ENCODE results near the gene PRM1.

PRM1 gene

DNA sequence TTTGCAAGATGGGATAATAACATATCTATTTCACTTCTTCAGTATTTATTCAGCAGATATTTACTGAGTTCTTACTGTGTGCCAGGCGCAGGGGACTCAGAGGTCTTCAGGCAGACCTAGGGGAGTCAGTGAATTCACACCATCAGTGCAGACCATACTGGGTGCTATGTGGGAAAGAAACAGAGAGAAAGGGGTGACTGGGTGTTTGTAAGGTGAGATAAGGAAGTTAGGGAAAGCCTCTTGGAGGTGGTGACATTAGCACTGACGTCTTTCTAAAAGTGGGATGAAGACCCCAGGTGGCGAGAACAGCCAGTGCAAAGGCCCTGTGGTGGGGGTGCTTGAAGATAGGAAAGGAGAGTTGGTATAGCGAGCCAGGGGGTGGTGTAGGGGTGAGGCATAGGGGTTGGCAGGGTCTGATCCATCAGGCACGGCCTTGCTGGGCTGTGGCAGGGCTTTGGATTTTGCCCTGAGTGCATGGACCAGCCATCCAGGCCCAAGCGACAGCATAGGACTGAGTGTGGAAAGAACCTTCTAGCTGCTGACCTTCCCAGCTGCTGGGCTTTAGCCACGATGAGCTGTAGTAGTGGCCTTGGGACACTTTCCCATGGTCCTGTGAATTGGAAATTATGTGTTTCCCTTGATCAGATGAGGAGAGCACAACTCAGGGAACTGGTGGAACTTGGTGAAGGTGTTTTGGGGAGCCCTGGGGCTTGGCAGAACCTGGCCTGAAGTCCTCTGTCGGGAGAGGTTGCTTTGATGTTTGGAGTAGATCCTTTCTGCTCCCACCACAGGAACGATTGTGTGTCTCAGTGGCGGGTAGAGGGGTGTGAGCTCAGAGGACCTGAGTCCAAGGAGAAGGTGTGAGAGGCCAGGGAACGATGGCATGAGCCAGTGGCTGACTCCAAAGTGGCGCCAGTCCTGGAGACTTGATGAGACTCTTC, 21.2 kb downstream of the PRM1 start:
- peaks cover under 1% of the 10 kb centered on the region; the same call in 1 of the 2 replicates for H3K36me3 ChIP-seq (ENCODE audit: insufficient read depth, low read length)
- no peaks in the 10 kb centered on the region for H3K9me3 ChIP-seq (ENCODE audit: control insufficient read depth, insufficient read depth, low read length)
- H3K9ac ChIP-seq (ENCODE audit: low read depth, low read length) = no peak overlapping the region
- peaks cover 14% of the 10 kb centered on the region for H3K4me1 ChIP-seq (ENCODE audit: insufficient read depth, low read length)

DNA sequence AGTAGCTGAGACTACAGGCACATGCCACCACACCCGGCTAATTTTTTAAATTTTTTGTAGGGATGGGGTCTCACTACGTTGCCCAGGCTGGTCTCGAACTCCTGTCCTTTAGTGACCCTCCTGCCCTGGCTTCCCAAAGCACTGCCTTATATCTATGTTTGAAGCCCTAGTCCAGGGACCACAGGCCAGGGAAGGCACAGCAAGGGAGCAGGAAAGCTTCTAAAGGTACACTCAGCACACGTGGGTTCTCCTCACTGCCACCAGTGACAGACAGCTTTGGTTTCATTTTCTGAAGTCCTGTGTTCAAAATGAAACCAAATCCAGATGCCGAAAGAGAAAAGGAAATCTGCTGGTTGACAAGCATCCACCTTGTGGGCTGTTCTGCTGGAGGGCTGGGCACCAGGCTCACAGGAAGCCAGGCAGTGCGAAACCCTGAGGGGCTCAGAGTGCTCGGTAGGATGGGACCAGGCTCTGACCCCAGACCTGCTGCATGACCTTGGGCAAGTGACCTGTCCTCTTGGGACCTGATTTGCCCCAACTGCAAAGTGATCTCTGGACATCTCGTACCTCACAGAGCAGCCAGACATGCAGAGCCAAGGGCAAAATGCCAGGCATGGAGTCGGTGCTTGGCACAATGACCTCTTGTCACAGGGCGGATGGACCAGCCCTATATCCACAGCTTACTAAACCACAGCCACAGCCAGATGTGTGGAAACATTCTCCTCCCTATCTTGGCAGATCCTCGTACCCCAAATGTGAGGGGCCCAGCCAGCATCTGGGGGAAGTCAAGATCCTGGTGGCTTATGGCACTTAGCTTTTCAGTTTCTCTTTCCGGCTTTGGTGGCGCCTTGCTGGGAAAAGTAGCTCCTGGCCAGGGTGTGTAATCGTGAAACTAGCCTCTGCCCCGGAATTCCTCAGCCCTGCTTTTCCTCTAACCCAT, 22.3 kb downstream of the PRM1 start:
- peaks cover 17% of the 10 kb centered on the region for H3K4me1 ChIP-seq (ENCODE audit: insufficient read depth, low read length)
- no peaks in the 10 kb centered on the region for H3K9me3 ChIP-seq (ENCODE audit: control insufficient read depth, insufficient read depth, low read length)
- H3K36me3 ChIP-seq (ENCODE audit: insufficient read depth, low read length) = peaks cover 8% of the 10 kb centered on the region
- H3K9ac ChIP-seq (ENCODE audit: low read depth, low read length) = no peak overlapping the region

DNA sequence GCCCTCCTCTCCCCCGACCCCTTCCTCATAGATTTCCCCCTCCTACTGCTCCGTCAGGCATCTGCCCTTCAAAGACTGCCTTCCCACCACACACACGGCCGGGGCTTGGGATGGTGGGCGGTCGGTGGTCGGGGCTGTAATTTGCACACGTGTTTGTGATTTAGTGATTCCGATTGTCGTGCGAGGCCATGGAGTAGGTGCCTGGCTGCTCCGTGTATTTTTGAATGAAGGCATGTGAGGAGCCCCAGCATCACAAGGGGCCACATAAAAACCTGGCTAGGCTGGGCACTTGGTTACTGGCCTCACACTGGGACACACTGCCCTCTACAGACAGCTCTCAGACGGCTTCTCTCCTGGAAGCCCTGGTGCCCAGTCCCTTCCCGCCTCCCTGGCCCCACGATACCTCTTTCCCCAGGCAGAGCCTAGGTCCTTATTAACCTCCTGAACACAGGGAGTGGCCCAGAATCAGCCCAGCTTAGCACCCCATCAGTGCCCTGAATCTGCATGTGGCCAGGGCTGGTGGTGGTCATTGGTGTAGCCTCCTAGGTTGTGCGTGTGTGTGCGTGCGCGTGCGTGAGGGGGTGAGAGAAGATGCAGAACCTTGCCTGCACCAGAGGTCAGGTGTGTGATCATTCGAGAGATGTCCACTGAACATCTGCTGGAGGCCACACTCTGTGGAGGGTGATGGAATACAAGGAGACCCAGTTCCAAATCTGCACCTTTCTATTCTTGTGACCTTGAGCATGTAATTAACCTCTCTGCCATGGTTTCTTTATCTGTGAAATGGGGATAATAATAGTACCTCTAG, 23.8 kb downstream of the PRM1 start:
- peak overlapping the region; percentile 79 for H3K9ac ChIP-seq (ENCODE audit: low read depth, low read length)
- peaks cover 11% of the 10 kb centered on the region for H3K36me3 ChIP-seq (ENCODE audit: insufficient read depth, low read length)
- H3K4me1 ChIP-seq (ENCODE audit: insufficient read depth, low read length) = peaks cover 24% of the 10 kb centered on the region
- no peaks in the 10 kb centered on the region for H3K9me3 ChIP-seq (ENCODE audit: control insufficient read depth, insufficient read depth, low read length)

DNA sequence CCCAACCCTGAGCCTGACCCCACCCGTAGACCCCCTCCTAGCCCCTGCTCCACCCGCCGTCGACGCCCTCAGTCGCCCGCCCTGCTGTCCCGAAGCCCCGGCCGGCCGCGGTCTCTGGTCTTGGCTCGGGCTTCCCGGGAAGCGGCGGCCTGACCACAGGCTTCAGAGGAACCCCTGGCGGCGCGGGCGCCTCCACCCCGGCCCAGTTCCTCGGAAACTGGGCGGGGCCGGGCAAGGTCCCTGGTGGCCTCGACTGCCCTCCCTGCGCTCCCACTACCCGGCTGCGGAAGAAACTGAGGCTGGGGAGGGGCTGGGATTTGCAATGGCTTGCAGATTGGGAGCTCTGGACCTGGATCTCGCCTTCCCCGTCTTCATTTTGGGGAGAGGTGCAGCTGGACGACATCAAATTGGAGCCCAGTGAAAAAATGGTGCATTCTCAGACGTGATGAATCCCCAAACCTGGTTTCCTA, 24.4 kb downstream of the PRM1 start:
- peaks cover 24% of the 10 kb centered on the region for H3K4me1 ChIP-seq (ENCODE audit: insufficient read depth, low read length)
- H3K9me3 ChIP-seq (ENCODE audit: control insufficient read depth, insufficient read depth, low read length) = no peaks in the 10 kb centered on the region
- H3K36me3 ChIP-seq (ENCODE audit: insufficient read depth, low read length) = peaks cover 11% of the 10 kb centered on the region
- peak overlapping the region; percentile 79 for H3K9ac ChIP-seq (ENCODE audit: low read depth, low read length)

DNA sequence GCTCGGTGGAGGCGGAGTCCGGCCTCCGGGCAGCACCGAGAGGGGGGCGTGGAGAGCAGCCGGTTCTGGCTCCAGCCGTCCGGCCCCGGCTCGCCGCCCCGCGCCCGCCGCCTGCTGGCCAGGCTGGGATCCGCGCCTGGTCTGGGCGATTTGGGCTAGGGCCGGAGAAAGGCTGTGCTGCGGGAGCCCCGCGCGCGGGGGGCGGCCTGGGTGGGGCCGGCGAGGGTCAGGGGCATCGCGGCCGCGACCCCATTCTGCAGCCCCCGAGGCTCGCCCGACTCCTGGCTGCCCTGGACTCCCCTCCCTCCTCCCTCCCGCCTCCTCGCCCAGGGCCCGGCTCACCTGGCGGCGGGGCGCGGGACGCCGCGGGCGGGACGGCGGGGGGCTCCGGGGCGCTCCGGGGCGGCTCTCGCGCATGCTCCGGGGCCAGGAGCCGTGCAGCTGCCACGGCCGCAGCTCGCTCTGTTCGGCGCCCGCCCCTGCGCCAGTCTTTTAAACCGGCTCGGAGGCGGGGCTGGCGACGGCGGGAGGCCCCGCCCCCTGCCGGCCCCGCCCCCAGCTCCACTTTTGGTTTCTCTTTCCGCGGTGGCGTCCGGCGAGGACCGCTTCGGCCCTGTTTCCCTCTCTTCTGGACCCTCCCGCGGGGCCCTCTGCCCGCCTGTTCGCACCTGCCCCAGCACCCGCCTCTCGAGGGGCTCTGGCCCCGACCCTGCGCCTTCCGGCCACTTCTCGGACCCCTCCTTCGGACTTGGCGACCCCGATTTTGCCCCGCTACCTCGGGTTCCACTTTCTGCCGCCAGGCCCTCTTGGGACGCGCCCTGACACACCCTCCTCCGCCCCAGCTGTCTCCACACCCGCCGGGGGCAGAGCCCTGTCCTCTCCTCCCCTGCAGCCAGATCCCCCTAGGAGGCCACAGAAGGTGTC, 25.1 kb downstream of the PRM1 start, which contains the start of gene SOCS1:
SOCS1 (minus strand) TSS at position 468 of the 924 bp plus-strand sequence. CDS start 726 bp downstream, outside the sequence.
- H3K9me3 ChIP-seq (ENCODE audit: control insufficient read depth, insufficient read depth, low read length) = no peaks in the 10 kb centered on the region
- H3K9ac ChIP-seq (ENCODE audit: low read depth, low read length) = peak within 1 kb of the TSS; percentile 79
- H3K4me1 ChIP-seq (ENCODE audit: insufficient read depth, low read length) = peaks cover 23% of the 10 kb centered on the region
- H3K36me3 ChIP-seq (ENCODE audit: insufficient read depth, low read length) = peaks cover 11% of the 10 kb centered on the region

DNA sequence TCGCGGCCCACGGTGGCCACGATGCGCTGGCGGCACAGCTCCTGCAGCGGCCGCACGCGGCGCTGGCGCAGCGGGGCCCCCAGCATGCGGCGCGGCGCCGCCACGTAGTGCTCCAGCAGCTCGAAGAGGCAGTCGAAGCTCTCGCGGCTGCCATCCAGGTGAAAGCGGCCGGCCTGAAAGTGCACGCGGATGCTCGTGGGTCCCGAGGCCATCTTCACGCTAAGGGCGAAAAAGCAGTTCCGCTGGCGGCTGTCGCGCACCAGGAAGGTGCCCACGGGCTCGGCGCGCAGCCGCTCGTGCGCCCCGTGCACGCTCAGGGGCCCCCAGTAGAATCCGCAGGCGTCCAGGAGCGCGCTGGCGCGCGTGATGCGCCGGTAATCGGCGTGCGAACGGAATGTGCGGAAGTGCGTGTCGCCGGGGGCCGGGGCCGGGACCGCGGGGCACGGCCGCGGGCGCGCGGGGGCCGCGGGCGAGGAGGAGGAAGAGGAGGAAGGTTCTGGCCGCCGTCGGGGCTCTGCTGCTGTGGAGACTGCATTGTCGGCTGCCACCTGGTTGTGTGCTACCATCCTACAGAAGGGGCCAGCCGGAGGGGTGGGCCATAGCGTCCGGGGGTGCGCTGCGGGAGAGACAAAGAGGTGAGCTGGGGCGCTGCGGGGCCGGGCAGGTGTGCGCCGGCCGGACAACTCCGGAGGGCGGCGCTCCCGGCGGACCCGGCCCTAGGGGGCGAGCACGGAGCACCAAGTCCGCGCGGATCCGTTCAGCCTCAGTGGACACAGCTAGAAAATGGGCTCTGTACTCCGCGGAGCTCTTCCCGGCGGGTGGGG, 26.0 kb downstream of the PRM1 start:
- peaks cover 11% of the 10 kb centered on the region for H3K36me3 ChIP-seq (ENCODE audit: insufficient read depth, low read length)
- H3K9me3 ChIP-seq (ENCODE audit: control insufficient read depth, insufficient read depth, low read length) = no peaks in the 10 kb centered on the region
- peak overlapping the region; percentile 79 for H3K9ac ChIP-seq (ENCODE audit: low read depth, low read length)
- H3K4me1 ChIP-seq (ENCODE audit: insufficient read depth, low read length) = peaks cover 16% of the 10 kb centered on the region

DNA sequence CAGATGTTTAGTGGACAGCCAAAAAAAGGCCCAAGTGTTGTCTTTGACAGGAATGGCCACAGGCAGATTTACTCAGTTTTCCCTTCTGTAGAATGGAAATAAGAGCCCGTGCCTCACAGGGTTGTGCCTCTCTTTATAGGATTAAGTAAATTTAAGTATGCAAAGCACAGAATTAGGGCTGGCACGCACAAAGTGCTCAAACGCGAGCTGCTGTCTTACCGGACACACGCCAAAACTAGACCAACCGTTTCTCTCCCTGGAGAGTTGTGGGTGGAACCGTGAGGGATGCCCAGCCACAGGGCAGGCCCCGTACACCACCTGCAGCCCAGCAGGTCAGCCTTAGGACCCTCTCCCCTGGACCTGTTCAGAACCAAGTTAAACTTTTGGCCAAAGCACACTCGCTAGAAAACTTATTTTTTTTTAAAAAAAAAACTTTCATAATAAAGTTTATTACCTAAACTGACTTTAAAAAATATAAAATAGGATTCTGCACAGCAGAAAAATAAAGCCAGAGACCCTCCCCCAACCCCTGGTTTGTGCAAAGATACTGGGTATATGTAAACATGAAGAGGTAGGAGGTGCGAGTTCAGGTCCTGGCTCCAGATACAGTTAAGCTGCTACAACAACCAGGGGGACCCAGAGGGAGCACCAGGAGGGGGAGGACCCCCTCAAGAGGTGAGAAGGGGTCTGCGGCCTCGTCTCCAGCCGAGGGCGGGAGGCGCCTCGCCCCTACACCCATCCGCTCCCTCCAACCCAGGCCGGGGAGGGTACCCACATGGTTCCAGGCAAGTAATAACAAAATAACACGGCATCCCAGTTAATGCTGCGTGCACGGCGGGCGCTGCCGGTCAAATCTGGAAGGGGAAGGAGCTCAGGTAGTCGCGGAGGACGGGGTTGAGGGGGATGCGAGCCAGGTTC, 26.9 kb downstream of the PRM1 start:
- peak overlapping the region; percentile 79 for H3K9ac ChIP-seq (ENCODE audit: low read depth, low read length)
- peaks cover 11% of the 10 kb centered on the region for H3K36me3 ChIP-seq (ENCODE audit: insufficient read depth, low read length)
- H3K4me1 ChIP-seq (ENCODE audit: insufficient read depth, low read length) = peaks cover 13% of the 10 kb centered on the region

DNA sequence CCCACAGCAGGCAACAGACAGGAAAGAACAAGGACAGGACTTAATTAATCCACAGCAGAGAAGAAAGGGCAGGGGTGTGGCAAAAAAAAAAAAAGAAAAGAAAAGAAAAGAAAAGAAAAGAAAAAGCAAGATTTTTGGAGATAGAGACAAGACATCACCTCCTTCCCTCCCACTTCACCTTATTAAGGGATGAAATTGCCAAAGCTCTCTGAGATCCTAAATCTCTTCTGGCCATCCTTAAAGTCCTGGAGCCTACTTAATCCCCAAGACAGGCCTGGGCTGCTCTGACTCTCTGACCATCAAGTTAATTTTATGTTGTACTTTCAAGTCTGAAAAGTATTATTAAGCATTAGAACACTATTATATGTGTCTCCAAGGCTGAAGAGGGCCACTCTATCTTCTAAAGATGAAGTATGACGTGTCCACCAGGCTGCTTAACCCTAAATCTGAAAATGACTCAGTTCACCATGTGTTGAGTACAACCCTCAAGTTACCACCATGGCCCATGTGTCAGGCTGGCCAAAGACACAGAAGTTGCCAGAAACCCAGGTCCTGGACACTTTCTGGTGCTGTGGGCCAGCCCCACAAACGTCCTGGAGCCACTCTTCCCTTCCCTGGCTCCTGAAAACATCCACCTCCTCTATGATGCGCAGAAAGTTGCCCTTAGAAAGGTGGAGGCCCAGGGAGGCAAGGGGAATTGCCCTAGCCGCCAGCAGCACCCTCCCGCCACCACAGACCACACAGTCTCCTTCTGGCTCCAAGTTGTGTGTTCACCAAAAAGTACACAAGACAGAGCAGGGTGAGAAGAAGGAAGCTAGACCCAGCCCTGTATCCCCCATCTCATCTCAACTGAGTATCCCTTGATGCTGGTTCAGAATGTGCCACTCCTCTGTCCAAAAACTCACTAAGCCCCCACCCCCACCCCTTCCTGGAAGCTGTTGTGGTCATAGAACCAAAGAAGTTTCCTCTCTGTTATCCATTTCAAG, 27.8 kb downstream of the PRM1 start:
- Histone ChIP-seq H3K36me3 (ENCODE audit: insufficient read depth, low read length) (peaks cover 11% of the 10 kb centered on the region), H3K9ac (ENCODE audit: low read depth, low read length) (peak overlapping the region; percentile 79), H3K4me1 (ENCODE audit: insufficient read depth, low read length) (peaks cover 13% of the 10 kb centered on the region), H3K9me3 (ENCODE audit: control insufficient read depth, insufficient read depth, low read length) (no peaks in the 10 kb centered on the region)

More for the DNA sequence above, 26.9 kb downstream of the PRM1 start:
- no peaks in the 10 kb centered on the region for H3K9me3 ChIP-seq (ENCODE audit: control insufficient read depth, insufficient read depth, low read length)

DNA sequence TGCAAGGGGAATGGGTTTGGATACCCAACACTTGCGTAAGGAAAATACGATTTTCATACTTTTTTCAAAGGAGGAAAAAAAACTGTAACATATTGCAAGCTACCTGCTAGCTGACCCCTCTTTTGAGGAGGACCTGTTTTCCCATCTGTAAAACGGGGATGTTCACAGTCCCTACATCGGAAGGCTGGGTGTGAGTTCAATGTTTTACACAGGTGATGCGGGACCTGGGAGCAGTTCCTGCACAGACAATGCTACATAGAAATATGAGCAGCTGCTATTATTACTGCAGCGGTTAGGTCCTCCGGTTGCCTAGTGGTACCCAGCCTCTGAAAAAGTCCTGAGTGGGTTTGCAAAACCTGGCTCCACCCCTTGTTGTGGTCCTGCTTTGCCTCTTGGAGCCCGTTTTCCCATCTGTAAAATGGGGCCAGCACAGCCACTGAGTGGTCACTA, 28.6 kb downstream of the PRM1 start:
- H3K9ac ChIP-seq (ENCODE audit: low read depth, low read length) = no peak overlapping the region
- no peaks in the 10 kb centered on the region for H3K9me3 ChIP-seq (ENCODE audit: control insufficient read depth, insufficient read depth, low read length)
- H3K36me3 ChIP-seq (ENCODE audit: insufficient read depth, low read length) = peaks cover 11% of the 10 kb centered on the region
- H3K4me1 ChIP-seq (ENCODE audit: insufficient read depth, low read length) = peaks cover 12% of the 10 kb centered on the region

DNA sequence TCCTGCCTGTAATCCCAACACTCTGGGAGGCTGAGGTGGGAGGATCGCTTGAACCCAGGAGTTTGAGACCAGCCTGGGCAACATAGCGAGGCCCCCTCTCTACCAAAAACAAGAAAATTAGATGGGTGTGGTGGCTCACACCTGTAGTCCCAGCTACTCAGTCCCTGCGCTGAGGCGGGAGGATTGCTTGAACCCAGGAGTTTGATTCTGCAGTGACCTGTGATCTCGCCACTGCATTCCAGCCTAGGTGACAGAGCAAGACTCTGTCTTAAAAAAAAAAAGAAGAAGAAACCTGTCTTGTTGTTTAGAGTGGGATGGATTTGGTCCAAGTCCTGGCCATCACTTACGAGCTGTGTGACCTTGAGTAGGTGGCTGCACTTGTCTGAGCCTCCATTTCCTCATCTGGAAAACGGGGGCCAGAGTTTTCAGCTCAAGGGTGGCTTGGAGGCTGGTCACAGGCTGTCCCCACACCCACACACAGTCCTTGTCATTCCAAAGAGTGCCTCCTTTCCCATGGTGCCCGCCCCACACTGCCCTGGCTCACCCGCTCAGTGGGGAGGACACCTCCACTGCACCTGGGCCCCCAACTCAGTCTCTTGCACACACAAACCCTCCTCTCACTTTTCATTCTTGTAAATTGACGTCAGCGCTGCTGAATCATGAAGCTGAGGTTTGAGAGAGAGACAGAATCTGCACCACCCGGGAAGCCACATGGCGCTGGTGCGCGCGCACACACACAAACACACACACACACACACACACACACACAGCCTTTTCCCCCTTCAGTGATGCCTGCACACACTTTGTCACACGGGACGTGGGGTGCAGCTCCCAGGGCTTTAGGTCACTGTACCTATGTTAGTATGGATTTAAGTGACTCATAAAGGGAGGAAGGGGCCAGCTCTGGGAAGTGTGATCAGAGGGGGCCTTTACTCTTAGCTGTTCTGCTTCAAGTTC, 29.3 kb downstream of the PRM1 start:
- H3K36me3 ChIP-seq (ENCODE audit: insufficient read depth, low read length) = peaks cover 11% of the 10 kb centered on the region
- H3K9me3 ChIP-seq (ENCODE audit: control insufficient read depth, insufficient read depth, low read length) = no peaks in the 10 kb centered on the region
- H3K9ac ChIP-seq (ENCODE audit: low read depth, low read length) = no peak overlapping the region
- peaks cover 11% of the 10 kb centered on the region for H3K4me1 ChIP-seq (ENCODE audit: insufficient read depth, low read length)
